HEK293T (cell line): ENCODE measurements around the gene CCNI.
A peak's percentile ranks its signal among the peaks of the same experiment; 100 is the strongest.

Source experiments
- CTCF ChIA-PET: fragments of 350-600 bp; formaldehyde crosslinking; extraction: SDS; loops from one replicate; lab custom pipeline; 2021; ENCODE audit warnings: antibody characterized with exemption, inconsistent platforms; lab: Yijun Ruan, JAX
- POLR2A ChIA-PET: fragments of 350-600 bp; formaldehyde crosslinking; extraction: SDS; loops from one replicate; lab custom pipeline; 2020; ENCODE audit warnings: antibody characterized with exemption, inconsistent platforms; lab: Yijun Ruan, JAX
- DNase-seq: peaks from one replicate; pipeline ENCODE4 v3.0.0; 2012; ENCODE audit warnings: mixed read lengths; ENCODE audit errors: extremely low spot score
- ARNT ChIP-seq: fragments of 450-650 bp; IDR thresholded peaks from 2 replicates; pipeline ENCODE4 v1.6.1; 2017; ENCODE audit warnings: mild to moderate bottlenecking
- BHLHE40 ChIP-seq: fragments of 450-650 bp; IDR thresholded peaks from 2 replicates; pipeline ENCODE4 v1.6.1; 2016; ENCODE audit warnings: mild to moderate bottlenecking, moderate library complexity, borderline replicate concordance
- CTBP1 ChIP-seq: fragments of 450-650 bp; IDR thresholded peaks from 2 replicates; pipeline ENCODE4 v1.6.1; 2016; ENCODE audit warnings: borderline replicate concordance
- ELF4 ChIP-seq: fragments of 450-650 bp; IDR thresholded peaks from 2 replicates; pipeline ENCODE4 v1.6.1; 2017; ENCODE audit warnings: antibody characterized with exemption
- FOXA1 ChIP-seq: fragments of 450-650 bp; IDR thresholded peaks from 2 replicates; pipeline ENCODE4 v1.6.1; 2016; ENCODE audit warnings: mild to moderate bottlenecking
- FOXK2 ChIP-seq: fragments of 450-650 bp; IDR thresholded peaks from 2 replicates; pipeline ENCODE4 v1.6.1; 2016; ENCODE audit warnings: mild to moderate bottlenecking
- FOXM1 ChIP-seq: fragments of 450-650 bp; IDR thresholded peaks from 2 replicates; pipeline ENCODE4 v1.6.1; 2017; ENCODE audit warnings: mild to moderate bottlenecking, borderline replicate concordance
- HDGF ChIP-seq: fragments of 450-650 bp; IDR thresholded peaks from 2 replicates; pipeline ENCODE4 v1.6.1; 2017; ENCODE audit warnings: antibody characterized with exemption, borderline replicate concordance
- L3MBTL2 ChIP-seq: fragments of 450-650 bp; conservative IDR thresholded peaks from 2 replicates; pipeline ENCODE4 v1.6.1; 2016; ENCODE audit warnings: mild to moderate bottlenecking
- LEF1 ChIP-seq: fragments of 450-650 bp; IDR thresholded peaks from 2 replicates; pipeline ENCODE4 v1.6.1; 2017; ENCODE audit warnings: mild to moderate bottlenecking, borderline replicate concordance
- NFRKB ChIP-seq: fragments of 450-650 bp; IDR thresholded peaks from 2 replicates; pipeline ENCODE4 v1.6.1; 2016; ENCODE audit warnings: mild to moderate bottlenecking, moderate library complexity
- SP1 ChIP-seq: fragments of 450-650 bp; IDR thresholded peaks from 2 replicates; pipeline ENCODE4 v1.6.1; 2017
- SUZ12 ChIP-seq: fragments of 450-650 bp; IDR thresholded peaks from 2 replicates; pipeline ENCODE4 v1.6.1; 2016; ENCODE audit warnings: mild to moderate bottlenecking
- TARDBP ChIP-seq: fragments of 450-650 bp; IDR thresholded peaks from 2 replicates; pipeline ENCODE4 v1.6.1; 2016
- ZNF384 ChIP-seq: fragments of 450-650 bp; IDR thresholded peaks from 2 replicates; pipeline ENCODE4 v1.6.1; 2016
- TF ChIP-seq, protein P1 (sequence below): fragments of 450-650 bp; IDR thresholded peaks from 2 replicates; pipeline ENCODE4 v1.6.1; 2016

Gene CCNI

DNA sequence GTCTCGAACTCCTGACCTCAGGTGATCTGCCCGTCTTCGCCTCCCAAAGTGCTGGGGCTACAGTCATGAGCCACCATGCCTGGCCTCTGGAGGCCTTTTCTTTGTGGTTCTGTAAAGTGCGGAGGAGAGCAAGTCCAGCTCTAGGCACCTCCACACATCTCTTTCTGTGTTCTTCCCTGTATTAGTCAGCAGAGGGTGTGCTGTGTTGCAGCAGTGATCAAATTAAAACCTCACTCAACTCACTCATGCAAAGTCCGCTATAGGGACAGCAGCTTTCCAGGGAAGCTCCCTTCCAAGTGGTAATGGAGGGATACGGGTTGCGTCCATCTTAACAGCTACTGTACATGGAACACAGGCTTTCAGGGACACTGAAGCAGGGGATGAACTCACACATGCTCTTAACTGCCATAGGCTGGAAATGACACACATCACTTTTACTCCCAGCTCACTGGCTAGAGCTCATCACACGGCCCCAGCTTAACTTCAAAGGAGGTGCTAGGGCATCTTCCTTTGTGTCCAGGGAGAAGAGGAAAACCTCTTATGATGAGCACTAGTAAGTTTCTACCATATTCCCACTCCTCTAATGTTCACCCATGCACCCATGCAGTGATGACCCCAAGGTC is 45.2 kb upstream of the CCNI start:
- TF ChIP-seq TARDBP = no peak
- TF ChIP-seq ARNT = no peak
- no peak for TF ChIP-seq FOXK2
- no peak for TF ChIP-seq FOXM1
- TF ChIP-seq BHLHE40 = no peak
- DNase-seq = peak; percentile 14
- POLR2A ChIA-PET = no interaction called here
- CTCF ChIA-PET = interaction anchor here (0.9 to 1.2 kb wide), 3 partner anchors 21 to 82 kb away, joined by 3 read pairs; no protein-coding TSS in a partner anchor

DNA sequence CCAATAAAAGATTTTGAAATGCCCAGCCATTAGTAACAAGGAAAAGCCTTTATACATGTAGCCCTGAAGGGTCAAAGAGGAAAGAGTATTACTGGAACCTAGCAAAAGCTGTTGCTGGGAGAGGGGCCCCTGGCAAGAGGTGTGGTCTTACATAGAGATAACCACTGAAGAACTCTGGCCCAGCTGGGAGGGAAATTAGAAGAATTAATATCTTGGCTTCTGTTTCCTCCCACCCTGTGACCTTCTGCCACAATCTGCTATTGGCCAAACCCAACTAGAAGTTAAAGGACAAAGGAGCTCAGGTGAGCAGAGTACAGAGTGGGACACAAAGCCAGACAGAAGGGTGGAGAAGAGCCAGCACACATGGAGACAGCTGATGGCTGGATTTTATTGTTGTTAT is 41.9 kb upstream of the CCNI start:
- TF ChIP-seq ZNF384 (no peak), FOXK2 (no peak)
- DNase-seq = no peak
- ChIA-PET POLR2A (no interaction called here), CTCF (interaction anchor here (0.9 kb wide), 1 partner anchor 13 kb away, joined by 3 read pairs; no protein-coding TSS in a partner anchor)

DNA sequence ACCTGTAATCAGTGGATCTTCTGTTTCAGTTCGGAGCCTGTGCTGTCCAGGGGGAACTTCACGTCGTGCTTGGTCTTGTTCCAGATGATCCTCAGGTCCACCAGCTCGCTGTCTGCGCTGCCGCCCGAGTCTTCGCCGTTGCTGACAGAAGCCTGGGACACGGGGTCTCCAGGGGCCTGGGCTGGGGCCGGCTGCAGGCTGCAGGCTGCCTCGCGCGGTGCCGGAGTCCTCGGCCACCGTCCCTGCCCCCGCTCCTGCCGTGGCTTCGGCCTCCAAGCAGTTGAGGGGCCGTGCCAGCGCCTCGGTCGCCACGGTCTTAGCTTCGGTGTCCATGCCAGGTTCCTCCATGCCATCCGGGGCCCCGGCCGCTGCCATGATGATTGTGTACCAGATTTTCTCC is 37.3 kb upstream of the CCNI start:
- ChIA-PET CTCF (no interaction called here), POLR2A (no interaction called here)
- no peak for DNase-seq
- no peak for TF ChIP-seq BHLHE40
- TF ChIP-seq TARDBP = no peak
- no peak for TF ChIP-seq FOXA1
- no peak for TF ChIP-seq ZNF384
- no peak for TF ChIP-seq ELF4
- TF ChIP-seq, protein P1, sequence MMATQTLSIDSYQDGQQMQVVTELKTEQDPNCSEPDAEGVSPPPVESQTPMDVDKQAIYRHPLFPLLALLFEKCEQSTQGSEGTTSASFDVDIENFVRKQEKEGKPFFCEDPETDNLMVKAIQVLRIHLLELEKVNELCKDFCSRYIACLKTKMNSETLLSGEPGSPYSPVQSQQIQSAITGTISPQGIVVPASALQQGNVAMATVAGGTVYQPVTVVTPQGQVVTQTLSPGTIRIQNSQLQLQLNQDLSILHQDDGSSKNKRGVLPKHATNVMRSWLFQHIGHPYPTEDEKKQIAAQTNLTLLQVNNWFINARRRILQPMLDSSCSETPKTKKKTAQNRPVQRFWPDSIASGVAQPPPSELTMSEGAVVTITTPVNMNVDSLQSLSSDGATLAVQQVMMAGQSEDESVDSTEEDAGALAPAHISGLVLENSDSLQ = no peak
- TF ChIP-seq FOXK2 = no peak
- no peak for TF ChIP-seq SP1
- TF ChIP-seq CTBP1 = no peak
- no peak for TF ChIP-seq LEF1
- TF ChIP-seq ARNT = no peak
- no peak for TF ChIP-seq SUZ12
- TF ChIP-seq HDGF = no peak
- TF ChIP-seq NFRKB = no peak
- no peak for TF ChIP-seq FOXM1
- TF ChIP-seq L3MBTL2 = no peak

DNA sequence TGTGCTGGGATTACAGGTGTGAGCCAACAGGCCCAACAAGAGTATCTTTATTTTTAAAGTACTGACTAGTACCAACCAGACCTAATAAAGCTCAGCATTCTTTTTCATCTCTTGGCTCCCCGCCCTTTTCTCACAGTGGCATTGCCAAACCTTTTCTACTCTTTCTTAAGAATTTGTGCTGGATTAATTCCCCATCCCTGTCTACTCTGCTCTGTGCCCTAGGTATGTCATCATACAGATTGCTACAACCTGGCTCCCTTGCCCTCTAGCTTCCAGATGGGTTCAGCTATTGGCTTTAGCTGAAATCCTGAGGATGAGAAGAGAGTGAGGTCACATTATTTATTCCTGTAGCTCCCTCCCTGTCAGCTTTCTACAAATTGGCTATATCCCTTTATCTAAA is 34.9 kb upstream of the CCNI start:
- TF ChIP-seq ARNT = no peak
- TF ChIP-seq SP1 = no peak
- no peak for TF ChIP-seq FOXA1
- no peak for TF ChIP-seq ELF4
- ChIA-PET CTCF (interaction anchor here (1.7 kb wide), 1 partner anchor 15 kb away, joined by 6 read pairs; no protein-coding TSS in a partner anchor), POLR2A (no interaction called here)
- DNase-seq = no peak

DNA sequence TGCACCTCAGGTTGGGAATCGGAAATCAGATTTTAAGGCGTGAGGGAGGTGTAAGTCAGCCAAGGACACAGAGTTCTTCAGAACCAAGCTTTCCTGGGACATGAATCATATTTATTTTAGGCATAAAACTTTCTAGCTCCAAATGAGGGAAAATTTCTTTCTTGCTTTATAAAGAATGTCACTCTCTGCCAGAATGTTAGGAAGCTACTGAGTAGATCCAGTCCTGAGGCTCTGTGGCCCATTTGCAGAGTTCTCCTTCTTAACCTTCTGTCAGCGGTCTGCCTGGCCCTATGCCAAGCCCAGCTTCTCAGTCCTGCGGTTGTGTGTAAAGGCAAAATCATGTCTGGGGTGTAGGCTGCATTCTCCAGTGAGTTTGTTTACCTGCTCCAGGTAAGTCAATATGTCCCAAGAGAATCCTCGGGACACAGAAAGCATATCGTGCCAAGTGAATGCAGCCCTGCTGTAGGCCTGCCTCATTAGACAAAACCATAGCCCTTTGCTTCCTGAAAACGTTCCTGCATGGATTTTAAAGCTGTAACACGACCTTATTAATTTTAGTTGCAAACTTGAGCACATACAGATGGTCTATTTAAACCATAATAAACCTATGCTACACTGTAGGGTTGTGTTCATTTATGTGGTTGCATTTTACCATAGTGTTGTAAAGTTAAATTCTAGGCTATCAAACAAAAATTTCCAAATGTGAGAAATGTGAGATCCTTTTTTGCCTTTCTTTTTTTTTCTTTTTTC is 29.2 kb upstream of the CCNI start:
- ChIA-PET CTCF (interaction anchor here (0.8 to 2.8 kb wide), 2 partner anchors 10 to 13 kb away, joined by 3 to 15 read pairs; no protein-coding TSS in a partner anchor), POLR2A (no interaction called here)
- no peak for DNase-seq
- TF ChIP-seq FOXK2 = no peak
- TF ChIP-seq SP1 = no peak
- TF ChIP-seq CTBP1 = no peak
- TF ChIP-seq NFRKB = no peak
- no peak for TF ChIP-seq BHLHE40
- TF ChIP-seq HDGF = no peak
- TF ChIP-seq, protein P1 = no peak
- no peak for TF ChIP-seq SUZ12
- no peak for TF ChIP-seq LEF1
- TF ChIP-seq TARDBP = no peak
- TF ChIP-seq ZNF384 = no peak
- no peak for TF ChIP-seq ELF4
- no peak for TF ChIP-seq FOXM1
- TF ChIP-seq FOXA1 = no peak
- TF ChIP-seq L3MBTL2 = no peak
- TF ChIP-seq ARNT = no peak

DNA sequence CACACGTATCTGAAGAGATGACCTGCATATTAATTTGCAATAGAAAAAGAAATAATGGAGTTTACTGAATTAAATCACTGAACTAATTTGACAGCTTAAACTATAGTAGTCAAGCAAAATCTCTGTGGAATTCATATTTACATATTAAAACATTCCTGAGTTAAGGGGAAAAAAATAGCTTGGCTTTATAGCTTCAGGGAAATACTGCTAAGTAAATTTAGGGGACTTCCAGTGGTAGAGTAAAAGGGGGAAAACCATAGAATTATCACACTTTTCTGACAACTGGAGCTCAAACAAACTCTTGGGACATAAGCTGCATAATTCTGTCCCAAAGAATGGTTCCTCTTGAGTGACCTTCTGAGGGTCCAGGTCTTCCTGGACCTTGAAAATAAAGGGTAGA is 28.6 kb upstream of the CCNI start:
- POLR2A ChIA-PET = no interaction called here
- TF ChIP-seq FOXM1 (no peak), CTBP1 (no peak), SUZ12 (no peak), ARNT (no peak), LEF1 (no peak), L3MBTL2 (no peak), FOXK2 (no peak), HDGF (no peak)
- DNase-seq = no peak
- CTCF ChIA-PET = interaction anchor here (0.8 to 2.8 kb wide), 3 partner anchors 9 to 99 kb away, joined by 3 to 15 read pairs (median 3); no protein-coding TSS in a partner anchor

DNA sequence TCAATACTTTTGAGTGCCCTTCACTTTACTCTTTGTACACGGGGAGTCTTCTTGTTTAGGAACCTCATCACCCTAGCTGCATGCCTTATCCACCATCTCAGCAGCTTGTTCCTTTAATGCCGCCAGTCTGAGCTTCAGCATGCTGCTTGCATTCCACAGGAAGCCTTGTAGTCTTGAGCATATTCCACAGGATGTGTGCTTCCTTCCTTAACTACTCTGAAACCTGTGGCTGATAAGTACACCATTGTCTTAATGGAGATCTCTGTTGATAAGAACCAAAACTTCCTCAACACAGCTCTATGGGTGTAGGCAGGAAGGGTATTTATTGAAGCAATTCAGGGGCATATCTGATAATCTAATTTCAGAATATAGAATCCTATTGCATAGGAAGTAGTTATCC is 24.4 kb upstream of the CCNI start:
- no peak for TF ChIP-seq TARDBP
- no peak for DNase-seq
- ChIA-PET CTCF (no interaction called here), POLR2A (no interaction called here)
